Gastrocnemius medialis (tissue), 4 donors: Measurements from ENCODE around the gene C11orf98. TPM values are rescaled to one million over a fixed set of nuclear protein-coding genes. Genes with fewer than 3 reads are reported as not detected.

Source experiments
- ATAC-seq, 2 donors: fragments of 150-250 bp; one replicate each; pipeline ENCODE4 v1.9.1; 2016
- DNase-seq, 2 donors: peaks; one replicate each; pipeline ENCODE4 v3.0.0-alpha.2; 2019
- H3K27ac ChIP-seq, 4 donors: fragments of 200-600 bp; sonication (generic); 1 replicate in 1 of 4; 2 replicates in 3 of 4; pipeline ENCODE4 v1.5.1; 2016 to 2018; ENCODE audit warnings: mild to moderate bottlenecking in 2 of 4, moderate library complexity in 1 of 4
- H3K27me3 ChIP-seq, 3 donors: fragments of 200-600 bp; sonication (generic) in 2 of 3; 1 replicate in 1 of 3; 2 replicates in 2 of 3; pipeline versions ENCODE4 v1.5.1 to v1.6.0; 2016 to 2019; ENCODE audit warnings: mild to moderate bottlenecking in 1 of 3, moderate library complexity in 1 of 3
- H3K36me3 ChIP-seq, 2 donors: fragments of 200-600 bp; sonication (generic) in 1 of 2; one replicate each; pipeline ENCODE4 v1.5.1; 2017 to 2018
- H3K4me1 ChIP-seq, 2 donors: fragments of 200-600 bp; sonication (generic) in 1 of 2; one replicate each; pipeline ENCODE4 v1.5.1; 2016 to 2017; ENCODE audit warnings: mild to moderate bottlenecking in 2 of 2
- H3K4me3 ChIP-seq, 4 donors: fragments of 200-600 bp; sonication (generic) in 3 of 4; 1 replicate in 1 of 4; 2 replicates in 3 of 4; pipeline ENCODE4 v1.5.1; 2016 to 2019; ENCODE audit warnings: mild to moderate bottlenecking in 2 of 4
- H3K9me3 ChIP-seq, 3 donors: fragments of 200-600 bp; sonication (generic) in 2 of 3; 1 replicate in 1 of 3; 2 replicates in 2 of 3; pipeline ENCODE4 v1.5.1; 2016 to 2019
- CTCF ChIP-seq, 5 experiments: fragments of 450-650 bp in 3 of 5; fragments of 200-600 bp in 2 of 5; sonication (generic) in 2 of 5; IDR thresholded peaks in 4 of 5; conservative IDR thresholded peaks in 1 of 5; 1 replicate in 4 of 5; 2 replicates in 1 of 5; pipeline ENCODE4 v1.5.1; 2016 to 2019; ENCODE audit warnings: antibody characterized with exemption in 5 of 5, mild to moderate bottlenecking in 3 of 5, moderate library complexity in 3 of 5
- POLR2A ChIP-seq, 2 donors: fragments of 450-650 bp; IDR thresholded peaks; one replicate each; pipeline ENCODE4 v1.6.1; 2017; ENCODE audit warnings: antibody characterized with exemption in 2 of 2, mild to moderate bottlenecking in 2 of 2, moderate library complexity in 2 of 2
- in situ Hi-C, 4 donors: fragments of 200-750 bp; cut with MboI; loops; one replicate each; pipeline versions ENCODE4 v1.15.0 to v1.8.0; 2017; ENCODE audit warnings: low sequenced_read_pairs in 4 of 4
- intact Hi-C: fragments of 100-400 bp; cut with DNase I; formaldehyde crosslinking; loops from one replicate; pipeline ENCODE4 v1.15.1; 2023; ENCODE audit warnings: low total_unique reads
- total RNA-seq, 4 donors: library from RNA; depleted of rRNA; stranded (reverse); fragments of >200 nt; gene quantifications; one replicate each; pipeline versions ENCODE4 v1.1.0 to v1.2.3, GENCODE V29; 2016

Gene C11orf98
- total RNA-seq, 4 donors from 2014 or later, result 36.1 to 44.7 (median 41.3) TPM

- H3K27ac ChIP-seq, result peak overlapping the region; percentile 52 to 73 (median 62)
- intact Hi-C loops (no loop called here), in situ Hi-C loops (loop anchor here in 2 of 4 donors (25.0 kb wide), 1 partner anchor 301 kb away; no protein-coding TSS in a partner anchor)
Measured at GRCh38 chr11:62688491-62688890, 23.5 kb upstream of the C11orf98 start.

GRCh38 chr11:62687508-62688396 is 22.7 kb upstream of the C11orf98 start:
- Histone ChIP-seq H3K4me3 (peak overlapping the region; percentile 24 to 32 (median 30)), H3K4me1 (peaks cover 9 to 11% of the 10 kb centered on the region in 2 donors), H3K9me3 (no peaks in the 10 kb centered on the region), H3K27me3 (peaks cover 0 to 6% (median 0%) of the 10 kb centered on the region in 3 donors), H3K27ac (peak overlapping the region; percentile 33 to 73 (median 62)), H3K36me3 (peaks cover 0 to 28% of the 10 kb centered on the region in 2 donors)
- intact Hi-C loops, result no loop called here
- TF ChIP-seq POLR2A (IDR thresholded peaks at IDR 0.05) (no peak), CTCF (IDR thresholded peaks at IDR 0.05 in 4 of 5, conservative IDR thresholded peaks at IDR 0.05 in 1 of 5) (no peak)
- in situ Hi-C loops, result loop anchor here in 2 of 4 donors (25.0 kb wide), 1 partner anchor 300 kb away; no protein-coding TSS in a partner anchor
- ATAC-seq, result no peak
- no peak for DNase-seq

More at GRCh38 chr11:62688491-62688890, 23.5 kb upstream of the C11orf98 start:
- TF ChIP-seq CTCF (IDR thresholded peaks at IDR 0.05 in 4 of 5, conservative IDR thresholded peaks at IDR 0.05 in 1 of 5), result no peak
- no peak for TF ChIP-seq POLR2A (IDR thresholded peaks at IDR 0.05)
- Histone ChIP-seq H3K27me3 (peaks cover 0 to 6% (median 0%) of the 10 kb centered on the region in 3 donors), H3K36me3 (peaks cover 0 to 36% of the 10 kb centered on the region in 2 donors), H3K4me1 (peaks cover 9 to 11% of the 10 kb centered on the region in 2 donors), H3K9me3 (no peaks in the 10 kb centered on the region), H3K4me3 (peak overlapping the region; percentile 24 to 32 (median 30))
- ATAC-seq (no peak), DNase-seq (no peak)

DNA sequence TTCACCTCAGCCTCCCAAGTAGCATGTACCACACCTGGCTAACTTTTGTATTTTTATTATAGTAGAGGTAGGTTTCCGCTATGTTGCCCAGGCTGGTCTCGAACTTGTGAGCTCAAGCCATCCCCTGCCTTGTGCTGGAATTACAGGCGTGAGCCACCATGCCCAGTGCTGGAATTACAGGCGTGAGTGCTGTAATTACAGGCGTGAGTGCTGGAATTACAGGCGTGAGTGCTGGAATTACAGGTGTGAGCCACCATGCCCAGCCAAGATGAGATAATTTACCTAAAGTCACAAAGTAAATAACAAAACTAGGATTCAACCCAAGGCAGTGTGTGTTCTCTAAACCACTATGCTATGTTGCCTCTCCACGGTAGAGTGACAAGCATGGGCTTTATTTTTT is 17.5 kb upstream of the C11orf98 start:
- in situ Hi-C loops, result loop anchor here in 2 of 4 donors (25.0 kb wide), 1 partner anchor 295 kb away; no protein-coding TSS in a partner anchor
- intact Hi-C loops, result no loop called here
- no peak for DNase-seq
- ATAC-seq, result no peak
- no peaks in the 10 kb centered on the region for H3K9me3 ChIP-seq
- H3K27ac ChIP-seq, result no peak overlapping the region
- peaks cover 10 to 26% of the 10 kb centered on the region in 2 donors for H3K4me1 ChIP-seq
- no peak overlapping the region for H3K4me3 ChIP-seq
- H3K36me3 ChIP-seq, result peaks cover 0 to 7% of the 10 kb centered on the region in 2 donors
- H3K27me3 ChIP-seq, result peaks cover 0 to under 1% (median 0%) of the 10 kb centered on the region in 3 donors
- TF ChIP-seq POLR2A (IDR thresholded peaks at IDR 0.05), result no peak
- TF ChIP-seq CTCF (IDR thresholded peaks at IDR 0.05 in 4 of 5, conservative IDR thresholded peaks at IDR 0.05 in 1 of 5), result no peak

DNA sequence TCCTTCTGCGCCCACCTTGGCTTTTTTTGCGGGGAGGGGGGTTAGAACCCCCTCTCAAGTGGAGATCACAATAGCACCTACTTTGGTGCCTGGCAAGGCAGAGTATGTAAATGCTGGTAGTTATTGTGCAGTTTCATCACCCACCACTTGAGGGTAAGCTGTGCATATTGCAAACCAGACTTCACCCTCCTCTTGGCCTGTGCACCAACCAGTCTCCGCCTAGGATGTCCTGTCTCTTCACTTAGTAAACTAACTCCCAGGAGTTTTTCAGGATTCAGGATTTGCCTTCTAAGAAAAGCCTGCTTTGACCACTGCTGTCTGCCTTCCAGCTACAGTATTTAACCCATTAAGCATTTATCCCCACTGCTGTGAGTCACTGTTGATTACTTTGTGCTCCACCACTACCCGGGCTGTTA is 15.8 kb upstream of the C11orf98 start:
- Histone ChIP-seq H3K4me3 (no peak overlapping the region), H3K36me3 (peaks cover 0 to 19% of the 10 kb centered on the region in 2 donors), H3K27ac (peak overlapping the region; percentile 48 to 97 (median 68)), H3K9me3 (no peaks in the 10 kb centered on the region), H3K27me3 (no peaks in the 10 kb centered on the region), H3K4me1 (peaks cover 21 to 43% of the 10 kb centered on the region in 2 donors)
- ATAC-seq (peak; percentile 63 to 71), DNase-seq (peak; percentile 57 to 69)
- in situ Hi-C loops (loop anchor here in 2 of 4 donors (25.0 kb wide), 1 partner anchor 294 kb away; no protein-coding TSS in a partner anchor), intact Hi-C loops (loop anchor here (1.0 kb wide), 1 partner anchor 13 kb away; no protein-coding TSS in a partner anchor)
- TF ChIP-seq CTCF (IDR thresholded peaks at IDR 0.05 in 4 of 5, conservative IDR thresholded peaks at IDR 0.05 in 1 of 5), result peak; percentile 25 to 65 (median 51)
- TF ChIP-seq POLR2A (IDR thresholded peaks at IDR 0.05), result no peak
